ENCODE measurements around the gene PGF.

PGF gene

GRCh38 chr14:74904635-74905503, 50.5 kb downstream of the PGF start:
- no peak for TF ChIP-seq POLR2AphosphoS5 (IDR thresholded peaks at IDR 0.05; ENCODE audit: low read depth)
- TF ChIP-seq, protein P1, sequence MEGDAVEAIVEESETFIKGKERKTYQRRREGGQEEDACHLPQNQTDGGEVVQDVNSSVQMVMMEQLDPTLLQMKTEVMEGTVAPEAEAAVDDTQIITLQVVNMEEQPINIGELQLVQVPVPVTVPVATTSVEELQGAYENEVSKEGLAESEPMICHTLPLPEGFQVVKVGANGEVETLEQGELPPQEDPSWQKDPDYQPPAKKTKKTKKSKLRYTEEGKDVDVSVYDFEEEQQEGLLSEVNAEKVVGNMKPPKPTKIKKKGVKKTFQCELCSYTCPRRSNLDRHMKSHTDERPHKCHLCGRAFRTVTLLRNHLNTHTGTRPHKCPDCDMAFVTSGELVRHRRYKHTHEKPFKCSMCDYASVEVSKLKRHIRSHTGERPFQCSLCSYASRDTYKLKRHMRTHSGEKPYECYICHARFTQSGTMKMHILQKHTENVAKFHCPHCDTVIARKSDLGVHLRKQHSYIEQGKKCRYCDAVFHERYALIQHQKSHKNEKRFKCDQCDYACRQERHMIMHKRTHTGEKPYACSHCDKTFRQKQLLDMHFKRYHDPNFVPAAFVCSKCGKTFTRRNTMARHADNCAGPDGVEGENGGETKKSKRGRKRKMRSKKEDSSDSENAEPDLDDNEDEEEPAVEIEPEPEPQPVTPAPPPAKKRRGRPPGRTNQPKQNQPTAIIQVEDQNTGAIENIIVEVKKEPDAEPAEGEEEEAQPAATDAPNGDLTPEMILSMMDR (IDR thresholded peaks at IDR 0.05; ENCODE audit: insufficient read depth, low read length) = no peak
- TF ChIP-seq, protein P2, sequence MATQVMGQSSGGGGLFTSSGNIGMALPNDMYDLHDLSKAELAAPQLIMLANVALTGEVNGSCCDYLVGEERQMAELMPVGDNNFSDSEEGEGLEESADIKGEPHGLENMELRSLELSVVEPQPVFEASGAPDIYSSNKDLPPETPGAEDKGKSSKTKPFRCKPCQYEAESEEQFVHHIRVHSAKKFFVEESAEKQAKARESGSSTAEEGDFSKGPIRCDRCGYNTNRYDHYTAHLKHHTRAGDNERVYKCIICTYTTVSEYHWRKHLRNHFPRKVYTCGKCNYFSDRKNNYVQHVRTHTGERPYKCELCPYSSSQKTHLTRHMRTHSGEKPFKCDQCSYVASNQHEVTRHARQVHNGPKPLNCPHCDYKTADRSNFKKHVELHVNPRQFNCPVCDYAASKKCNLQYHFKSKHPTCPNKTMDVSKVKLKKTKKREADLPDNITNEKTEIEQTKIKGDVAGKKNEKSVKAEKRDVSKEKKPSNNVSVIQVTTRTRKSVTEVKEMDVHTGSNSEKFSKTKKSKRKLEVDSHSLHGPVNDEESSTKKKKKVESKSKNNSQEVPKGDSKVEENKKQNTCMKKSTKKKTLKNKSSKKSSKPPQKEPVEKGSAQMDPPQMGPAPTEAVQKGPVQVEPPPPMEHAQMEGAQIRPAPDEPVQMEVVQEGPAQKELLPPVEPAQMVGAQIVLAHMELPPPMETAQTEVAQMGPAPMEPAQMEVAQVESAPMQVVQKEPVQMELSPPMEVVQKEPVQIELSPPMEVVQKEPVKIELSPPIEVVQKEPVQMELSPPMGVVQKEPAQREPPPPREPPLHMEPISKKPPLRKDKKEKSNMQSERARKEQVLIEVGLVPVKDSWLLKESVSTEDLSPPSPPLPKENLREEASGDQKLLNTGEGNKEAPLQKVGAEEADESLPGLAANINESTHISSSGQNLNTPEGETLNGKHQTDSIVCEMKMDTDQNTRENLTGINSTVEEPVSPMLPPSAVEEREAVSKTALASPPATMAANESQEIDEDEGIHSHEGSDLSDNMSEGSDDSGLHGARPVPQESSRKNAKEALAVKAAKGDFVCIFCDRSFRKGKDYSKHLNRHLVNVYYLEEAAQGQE (IDR thresholded peaks at IDR 0.05; ENCODE audit: insufficient replicate concordance, low read depth) = no peak
- TF ChIP-seq GABPA (IDR thresholded peaks at IDR 0.05; ENCODE audit: low read depth) = no peak
- no peak for TF ChIP-seq SPI1 (IDR thresholded peaks at IDR 0.05; ENCODE audit: borderline replicate concordance, low read depth)
- no peaks in the 10 kb centered on the region for H3K27me3 ChIP-seq (ENCODE audit: insufficient read depth, poor library complexity, severe bottlenecking)
- H3K27ac ChIP-seq (replicated peaks) = no peak overlapping the region
- no peak overlapping the region for H3K4me3 ChIP-seq (replicated peaks; ENCODE audit: insufficient read depth, low read length)
- DNase-seq (ENCODE audit: low read depth in 1 of 2, low spot score in 1 of 2) = no peak

DNA sequence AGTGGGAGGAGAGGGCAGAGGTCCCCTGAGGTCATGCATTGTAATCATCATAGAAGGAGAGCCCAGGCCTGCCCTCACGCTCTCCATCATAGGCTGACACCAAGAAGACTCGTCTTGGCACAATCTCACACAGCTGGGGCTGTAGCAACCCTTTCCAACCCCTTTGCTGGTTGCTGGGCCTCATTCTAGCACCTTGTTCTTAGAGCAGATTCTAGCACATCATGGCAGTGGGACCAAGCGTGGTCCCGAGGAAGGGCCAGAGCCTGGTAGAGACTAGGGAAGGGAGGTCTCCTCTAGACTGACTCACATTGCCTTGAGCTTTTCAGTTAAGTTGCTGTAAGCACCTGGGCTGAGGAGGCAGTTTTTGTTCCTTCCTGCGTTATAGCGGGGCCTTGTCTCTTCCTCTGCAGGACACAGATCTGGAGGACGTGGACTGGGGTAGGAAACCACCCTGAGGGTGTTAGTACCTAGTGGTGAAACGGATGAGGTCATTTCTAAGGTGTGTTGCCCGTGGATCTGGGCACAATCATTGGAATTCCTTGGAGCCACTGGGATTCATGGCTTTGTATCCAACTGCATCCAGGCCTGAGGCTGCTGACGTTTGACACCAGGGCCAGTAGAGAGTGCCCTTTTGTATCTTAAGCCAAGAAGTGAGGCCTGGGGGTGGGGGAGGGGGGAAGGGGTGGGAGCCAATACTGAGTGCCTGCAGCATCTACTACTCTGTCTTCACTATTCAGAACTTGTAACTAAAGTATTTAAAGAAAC, 52.3 kb downstream of the PGF start:
- Histone ChIP-seq H3K4me3 (replicated peaks; ENCODE audit: insufficient read depth, low read length) (no peak overlapping the region), H3K27me3 (ENCODE audit: insufficient read depth, poor library complexity, severe bottlenecking) (no peaks in the 10 kb centered on the region), H3K27ac (replicated peaks) (no peak overlapping the region)
- TF ChIP-seq, protein P2 (IDR thresholded peaks at IDR 0.05; ENCODE audit: insufficient replicate concordance, low read depth) = no peak
- TF ChIP-seq GABPA (IDR thresholded peaks at IDR 0.05; ENCODE audit: low read depth) (no peak), POLR2AphosphoS5 (IDR thresholded peaks at IDR 0.05; ENCODE audit: low read depth) (no peak), SPI1 (IDR thresholded peaks at IDR 0.05; ENCODE audit: borderline replicate concordance, low read depth) (no peak)
- TF ChIP-seq, protein P1 (IDR thresholded peaks at IDR 0.05; ENCODE audit: insufficient read depth, low read length) = no peak
- no peak for DNase-seq (ENCODE audit: low read depth in 1 of 2, low spot score in 1 of 2)

DNA sequence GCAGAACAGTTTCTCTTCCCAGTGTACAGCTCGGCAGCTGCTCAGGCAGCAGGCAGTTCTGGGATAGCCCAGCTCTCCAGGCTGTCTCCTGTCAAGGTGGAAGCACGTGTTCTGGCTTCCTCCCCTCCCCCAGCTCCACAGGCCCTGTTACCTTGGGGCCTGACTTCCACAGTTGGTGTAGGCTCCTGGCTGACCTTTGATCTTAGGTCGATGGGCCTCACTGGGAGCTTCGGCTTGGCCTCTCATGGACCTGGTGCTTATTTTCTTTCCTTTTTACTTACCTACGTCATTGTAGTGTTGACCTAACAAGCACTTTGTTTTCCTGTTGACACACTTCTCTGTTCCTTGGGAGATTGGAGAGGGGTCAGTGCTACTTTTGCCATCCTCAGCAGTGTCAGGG, 56.7 kb downstream of the PGF start:
- H3K27me3 ChIP-seq (ENCODE audit: insufficient read depth, poor library complexity, severe bottlenecking) = no peaks in the 10 kb centered on the region
- TF ChIP-seq, protein P2 (IDR thresholded peaks at IDR 0.05; ENCODE audit: insufficient replicate concordance, low read depth) = no peak
- TF ChIP-seq SPI1 (IDR thresholded peaks at IDR 0.05; ENCODE audit: borderline replicate concordance, low read depth) (no peak), POLR2AphosphoS5 (IDR thresholded peaks at IDR 0.05; ENCODE audit: low read depth) (no peak), GABPA (IDR thresholded peaks at IDR 0.05; ENCODE audit: low read depth) (no peak)
- TF ChIP-seq, protein P1 (IDR thresholded peaks at IDR 0.05; ENCODE audit: insufficient read depth, low read length) = no peak
- H3K4me3 ChIP-seq (replicated peaks; ENCODE audit: insufficient read depth, low read length) = no peak overlapping the region

More for the DNA sequence above, 56.7 kb downstream of the PGF start:
- DNase-seq (ENCODE audit: low read depth in 1 of 2, low spot score in 1 of 2) = no peak
- H3K27ac ChIP-seq (replicated peaks) = no peak overlapping the region

Data from HL-60 (cell line).